GM12878 (cell line): ENCODE data around the gene STARD8. TPM values are rescaled to one million over a fixed set of nuclear protein-coding genes. Genes with fewer than 3 reads are reported as not detected.

Source experiments
- ATAC-seq: fragments of 200-7000 bp; cut with Tn5 transposase; 3 replicates; pipeline ENCODE4 v1.9.1; 2020; ENCODE audit warnings: mild to moderate bottlenecking, moderate library complexity
- BruUV-seq: library from RNA; stranded (reverse); fragments of 400-500 nt; replicated peaks from 2 replicates; lab custom pipeline; 2021; lab: Mats Ljungman, UMichigan
- CTCF ChIA-PET: fragments of 300-600 bp; sonication (Branson Sonifier 250); formaldehyde crosslinking; extraction: SDS; loops from one replicate; lab custom pipeline; 2021; ENCODE audit warnings: inconsistent platforms; lab: Yijun Ruan, JAX
- POLR2A ChIA-PET: fragments of 350-600 bp; formaldehyde crosslinking; extraction: SDS; loops from one replicate; lab custom pipeline; 2021; ENCODE audit warnings: inconsistent platforms; lab: Charles Lee
- RAD21 ChIA-PET: fragments of 300-600 bp; sonication (Branson Sonifier 250); formaldehyde crosslinking; loops from one replicate; lab custom pipeline; 2023; ENCODE audit warnings: antibody characterized with exemption; ENCODE audit not compliant: unreplicated experiment; lab: Charles Lee
- SMC1A ChIA-PET: fragments of 300-600 bp; sonication (Branson Sonifier 250); formaldehyde crosslinking; loops from one replicate; lab custom pipeline; 2023; ENCODE audit not compliant: unreplicated experiment, uncharacterized antibody; lab: Charles Lee
- DNase-seq: peaks from one replicate; pipeline ENCODE4 v3.0.0-alpha.2; 2011; ENCODE audit warnings: low read depth, low spot score
- FAIRE-seq: peaks from 3 replicates; lab custom pipeline; 2011; peaks lifted over from hg19 to GRCh38; lab: Jason Lieb, UNC
- H2AFZ ChIP-seq: 2 replicates; pipeline ENCODE4 v1.6.0; 2011; ENCODE audit warnings: low read depth, low read length, control low read depth; ENCODE audit not compliant: control insufficient read depth
- H3K27ac ChIP-seq: 2 replicates; pipeline ENCODE4 v1.5.1; 2011; ENCODE audit warnings: control low read depth; ENCODE audit not compliant: control insufficient read depth, insufficient read depth
- H3K27me3 ChIP-seq, 2 experiments: replicated peaks in 1 of 2; 2 replicates each; pipeline versions ENCODE4 v1.6.0 to v1.6.1; 2011; ENCODE audit warnings: low read length in 1 of 2; ENCODE audit not compliant: control insufficient read depth in 2 of 2, insufficient read depth in 2 of 2
- H3K36me3 ChIP-seq, 2 experiments: 2 replicates each; pipeline ENCODE4 v1.5.1; 2011; ENCODE audit warnings: low read length in 1 of 2; ENCODE audit not compliant: control insufficient read depth in 2 of 2, insufficient read depth in 2 of 2
- H3K4me1 ChIP-seq: 2 replicates; pipeline ENCODE4 v1.6.1; 2011; ENCODE audit warnings: mild to moderate bottlenecking, low read length, moderate library complexity, mixed read lengths; ENCODE audit not compliant: control insufficient read depth, insufficient read depth
- H3K4me2 ChIP-seq: 2 replicates; pipeline ENCODE4 v1.6.0; 2011; ENCODE audit warnings: control low read depth; ENCODE audit not compliant: control insufficient read depth, insufficient read depth
- H3K4me3 ChIP-seq: fragments of 200-600 bp; sonication (generic); 2 replicates; pipeline ENCODE4 v1.5.1; 2016
- H3K79me2 ChIP-seq: 2 replicates; pipeline ENCODE4 v1.6.0; 2011; ENCODE audit warnings: low read length; ENCODE audit not compliant: control insufficient read depth, insufficient read depth
- H3K9ac ChIP-seq: 2 replicates; pipeline ENCODE4 v1.8.0; 2011; ENCODE audit warnings: low read length, control low read depth, mixed read lengths; ENCODE audit not compliant: control insufficient read depth, insufficient read depth
- H3K9me3 ChIP-seq: replicated peaks from 3 replicates; pipeline ENCODE4 v1.5.1; 2011; ENCODE audit warnings: mild to moderate bottlenecking, low read length; ENCODE audit not compliant: control insufficient read depth, insufficient read depth
- H4K20me1 ChIP-seq: 2 replicates; pipeline ENCODE4 v1.6.0; 2011; ENCODE audit not compliant: control insufficient read depth, insufficient read depth
- CHD2 ChIP-seq: IDR thresholded peaks from 2 replicates; pipeline ENCODE4 v1.6.1; 2011; ENCODE audit warnings: low read depth, low read length, improper control_type of control experiment, borderline replicate concordance
- CREM ChIP-seq: IDR thresholded peaks from 2 replicates; pipeline ENCODE4 v1.6.1; 2014; ENCODE audit warnings: antibody characterized with exemption, low read depth
- ESRRA ChIP-seq: IDR thresholded peaks from 2 replicates; pipeline ENCODE4 v1.6.1; 2012; ENCODE audit warnings: mild to moderate bottlenecking, low read length, improper control_type of control experiment
- FOXK2 ChIP-seq: fragments of 450-650 bp; IDR thresholded peaks from 2 replicates; pipeline ENCODE4 v1.6.1; 2017; ENCODE audit warnings: mild to moderate bottlenecking, moderate library complexity
- HDAC2 ChIP-seq: fragments of 200-600 bp; sonication (generic); IDR thresholded peaks from 2 replicates; pipeline ENCODE4 v1.6.1; 2017
- KLF5 ChIP-seq: fragments of 450-650 bp; IDR thresholded peaks from 2 replicates; pipeline ENCODE4 v1.6.1; 2014; ENCODE audit warnings: mild to moderate bottlenecking; ENCODE audit not compliant: partially characterized antibody
- NFIC ChIP-seq: IDR thresholded peaks from 2 replicates; pipeline ENCODE4 v1.6.1; 2012; ENCODE audit warnings: low read depth, mild to moderate bottlenecking, inconsistent platforms, low read length, moderate library complexity
- PML ChIP-seq: IDR thresholded peaks from 2 replicates; pipeline ENCODE4 v1.6.1; 2012; ENCODE audit warnings: low read length, inconsistent platforms
- SMC3 ChIP-seq: IDR thresholded peaks from 2 replicates; pipeline ENCODE4 v1.6.1; 2011; ENCODE audit warnings: low read length, improper control_type of control experiment, borderline replicate concordance
- TCF12 ChIP-seq: IDR thresholded peaks from 2 replicates; pipeline ENCODE4 v1.6.1; 2011; ENCODE audit warnings: low read depth, mild to moderate bottlenecking, low read length
- TCF3 ChIP-seq: IDR thresholded peaks from 2 replicates; pipeline ENCODE4 v1.6.1; 2012; ENCODE audit warnings: low read depth, mild to moderate bottlenecking, low read length, borderline replicate concordance; ENCODE audit not compliant: insufficient read depth
- YY1 ChIP-seq: IDR thresholded peaks from 2 replicates; pipeline ENCODE4 v1.6.1; 2011; ENCODE audit warnings: low read depth, mild to moderate bottlenecking, low read length
- ZBTB40 ChIP-seq: fragments of 450-650 bp; IDR thresholded peaks from 2 replicates; pipeline ENCODE4 v1.6.1; 2016; ENCODE audit warnings: mild to moderate bottlenecking, moderate library complexity, borderline replicate concordance
- ZNF24 ChIP-seq: fragments of 450-650 bp; IDR thresholded peaks from 2 replicates; pipeline ENCODE4 v1.6.1; 2017; ENCODE audit warnings: antibody characterized with exemption, mild to moderate bottlenecking
- WGBS: methylation state at CpG from one replicate; pipeline ENCODE4 v1.1.6; 2016; ENCODE audit warnings: low lambda C conversion rate; ENCODE audit not compliant: insufficient replicate concordance, insufficient coverage; ENCODE audit errors: missing lambda C conversion rate; 5-methylcytosine and 5-hydroxymethylcytosine counted together
- in situ Hi-C: fragments of 300-500 bp; cut with MboI; formaldehyde crosslinking; loops from 9 replicates; pipeline ENCODE4 v1.14.3; 2018; ENCODE audit warnings: mixed read lengths
- intact Hi-C: fragments of 100-400 bp; cut with micrococcal nuclease; formaldehyde crosslinking; loops from one replicate; pipeline ENCODE4 v1.14.2; 2022; ENCODE audit not compliant: unreplicated experiment
- polyA plus RNA-seq, 11 experiments: library from polyadenylated mRNA; depleted of rRNA in 4 of 11; unstranded in 6 of 11; stranded (reverse) in 5 of 11; fragments of >200 nt; fragmentation: Nextera tagmentation in 4 of 11; fragmentation: Illumina TruSeq in 1 of 11; extraction: Ambion mirVana in 4 of 11; extraction: Trizol in 1 of 11; gene quantifications; 1 replicate in 1 of 11; 2 replicates in 10 of 11; pipeline versions ENCODE4 v1.2.1 to v1.2.3, GENCODE V29; 2011 to 2016; ENCODE audit warnings: inconsistent platforms in 2 of 11, missing spikeins in 2 of 11, low read depth in 1 of 11
- total RNA-seq, 4 experiments: library from RNA; depleted of rRNA in 3 of 4; stranded (reverse); fragments of >200 nt in 3 of 4; fragmentation: Illumina TruSeq in 1 of 4; extraction: Trizol in 1 of 4; gene quantifications; 2 replicates each; pipeline versions ENCODE4 v1.2.1 to v1.2.3, GENCODE V29; 2013 to 2021
- TF ChIP-seq, protein P1 (sequence below): fragments of 450-650 bp; IDR thresholded peaks from 2 replicates; pipeline ENCODE4 v1.6.1; 2016; ENCODE audit warnings: mild to moderate bottlenecking

The STARD8 gene
- total and polyA plus RNA-seq, 10 of the 15 experiments (the other 5 are each of a cell fraction or from before 2014, with no cell fraction given), result 0.03 to 0.14 (median 0.07) TPM; not detected in 6

- RAD21 ChIA-PET, result no interaction called here
- DNase-seq (no peak), ATAC-seq (no peak), FAIRE-seq (no peak)
- intact Hi-C loops, result no loop called here
- H3K9me3 ChIP-seq, result no peaks in the 10 kb centered on the region
- no peaks in the 10 kb centered on the region for H3K36me3 ChIP-seq
- BruUV-seq, result no TSS peak
- SMC1A ChIA-PET, result no interaction called here
- CTCF ChIA-PET, result no interaction called here
- no peak overlapping the region for H3K4me2 ChIP-seq
- H2AFZ ChIP-seq, result no peak overlapping the region
- no peaks in the 10 kb centered on the region for H3K79me2 ChIP-seq
- H3K9ac ChIP-seq, result no peak overlapping the region
- H3K27me3 ChIP-seq, result no peaks in the 10 kb centered on the region
- H4K20me1 ChIP-seq, result no peaks in the 10 kb centered on the region
- H3K27ac ChIP-seq, result no peak overlapping the region
- POLR2A ChIA-PET, result no interaction called here
- 33% methylated on average over 13 of the region's 13 CpGs for WGBS
- H3K4me1 ChIP-seq, result no peaks in the 10 kb centered on the region
- TF ChIP-seq PML, result no peak
- TF ChIP-seq FOXK2, result no peak
- no peak for TF ChIP-seq SMC3
- TF ChIP-seq ESRRA, result no peak
- no peak for TF ChIP-seq YY1
- no peak for TF ChIP-seq CREM
- no peak for TF ChIP-seq NFIC
- H3K4me3 ChIP-seq, result no peak overlapping the region
- in situ Hi-C loops, result no loop called here
These were observed 69.7 kb downstream of the STARD8 start for GRCh38 chrX:68717196-68717595.

DNA sequence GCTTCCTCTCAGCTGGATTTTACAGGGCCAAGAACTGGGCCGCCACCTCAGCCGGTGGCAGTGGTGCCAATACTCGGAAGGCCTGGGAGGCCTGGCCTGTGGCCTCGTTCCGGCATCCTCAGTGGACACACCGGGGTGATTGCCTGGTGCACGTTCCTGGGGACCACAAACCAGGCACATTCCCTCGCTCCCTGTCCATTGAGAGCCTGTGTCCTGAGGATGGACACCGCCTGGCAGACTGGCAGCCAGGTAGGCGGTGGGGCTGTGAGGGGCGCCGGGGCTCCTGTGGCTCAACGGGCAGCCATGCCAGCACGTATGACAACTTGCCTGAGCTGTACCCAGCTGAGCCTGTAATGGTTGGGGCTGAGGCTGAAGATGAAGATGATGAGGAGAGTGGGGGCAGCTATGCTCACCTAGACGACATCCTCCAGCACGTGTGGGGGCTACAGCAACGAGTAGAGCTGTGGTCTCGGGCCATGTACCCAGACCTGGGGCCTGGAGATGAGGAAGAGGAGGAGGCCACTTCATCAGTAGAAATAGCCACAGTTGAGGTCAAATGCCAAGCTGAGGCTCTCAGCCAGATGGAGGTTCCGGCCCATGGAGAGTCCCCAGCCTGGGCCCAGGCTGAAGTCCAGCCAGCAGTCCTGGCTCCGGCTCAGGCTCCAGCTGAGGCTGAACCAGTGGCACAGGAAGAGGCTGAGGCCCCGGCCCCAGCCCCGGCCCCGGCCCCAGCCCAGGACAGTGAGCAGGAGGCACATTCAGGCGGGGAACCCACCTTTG, 70.4 kb downstream of the STARD8 start:
- in situ Hi-C loops, result no loop called here
- SMC1A ChIA-PET, result no interaction called here
- no TSS peak for BruUV-seq
- no peaks in the 10 kb centered on the region for H4K20me1 ChIP-seq
- no peaks in the 10 kb centered on the region for H3K4me1 ChIP-seq
- ATAC-seq, result no peak
- RAD21 ChIA-PET, result no interaction called here
- H3K4me2 ChIP-seq, result no peak overlapping the region
- no peak overlapping the region for H3K27ac ChIP-seq
- intact Hi-C loops, result no loop called here
- no peaks in the 10 kb centered on the region for H3K9me3 ChIP-seq
- H2AFZ ChIP-seq, result no peak overlapping the region
- DNase-seq, result no peak
- POLR2A ChIA-PET, result no interaction called here
- CTCF ChIA-PET, result no interaction called here
- no peaks in the 10 kb centered on the region for H3K36me3 ChIP-seq
- no peaks in the 10 kb centered on the region for H3K79me2 ChIP-seq
- no peak overlapping the region for H3K4me3 ChIP-seq
- FAIRE-seq, result no peak
- no peak overlapping the region for H3K9ac ChIP-seq
- H3K27me3 ChIP-seq, result no peaks in the 10 kb centered on the region
- 45% methylated on average over 24 of the region's 24 CpGs for WGBS
- TF ChIP-seq TCF3 (no peak), CHD2 (no peak), KLF5 (no peak), ZBTB40 (no peak), ZNF24 (no peak), HDAC2 (no peak), TCF12 (no peak)
- TF ChIP-seq, protein P1, sequence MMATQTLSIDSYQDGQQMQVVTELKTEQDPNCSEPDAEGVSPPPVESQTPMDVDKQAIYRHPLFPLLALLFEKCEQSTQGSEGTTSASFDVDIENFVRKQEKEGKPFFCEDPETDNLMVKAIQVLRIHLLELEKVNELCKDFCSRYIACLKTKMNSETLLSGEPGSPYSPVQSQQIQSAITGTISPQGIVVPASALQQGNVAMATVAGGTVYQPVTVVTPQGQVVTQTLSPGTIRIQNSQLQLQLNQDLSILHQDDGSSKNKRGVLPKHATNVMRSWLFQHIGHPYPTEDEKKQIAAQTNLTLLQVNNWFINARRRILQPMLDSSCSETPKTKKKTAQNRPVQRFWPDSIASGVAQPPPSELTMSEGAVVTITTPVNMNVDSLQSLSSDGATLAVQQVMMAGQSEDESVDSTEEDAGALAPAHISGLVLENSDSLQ, result no peak
